ENCODE results near the gene IMPDH1. TPM values are rescaled to one million over a fixed set of nuclear protein-coding genes. Genes with fewer than 3 reads are reported as not detected.

The IMPDH1 gene
- total RNA-seq, 1 donor from 2014 or later, result 23.4 TPM

- peaks cover 43% of the 10 kb centered on the region for H3K27me3 Mint-ChIP-seq
- no peak for DNase-seq (ENCODE audit: low spot score, unreplicated experiment)
- H3K9me3 Mint-ChIP-seq (ENCODE audit: low read depth), result peaks cover 3% of the 10 kb centered on the region
- no peaks in the 10 kb centered on the region for H3K4me1 Mint-ChIP-seq (ENCODE audit: low read depth)
- no peak for TF ChIP-seq CTCF (IDR thresholded peaks at IDR 0.05; ENCODE audit: unreplicated experiment)
- no peak overlapping the region for H3K27ac Mint-ChIP-seq
- H3K4me3 Mint-ChIP-seq (ENCODE audit: low read depth), result no peak overlapping the region
- H3K36me3 Mint-ChIP-seq (ENCODE audit: insufficient read depth), result no peaks in the 10 kb centered on the region
Observed at GRCh38 chr7:128370491-128370890, 39.3 kb downstream of the IMPDH1 start.

GRCh38 chr7:128366986-128367385 is 42.8 kb downstream of the IMPDH1 start:
- no peak for DNase-seq (ENCODE audit: low spot score, unreplicated experiment)
- H3K27ac Mint-ChIP-seq, result no peak overlapping the region
- H3K27me3 Mint-ChIP-seq, result peaks cover 68% of the 10 kb centered on the region
- no peak for TF ChIP-seq CTCF (IDR thresholded peaks at IDR 0.05; ENCODE audit: unreplicated experiment)
- peaks cover 2% of the 10 kb centered on the region for H3K4me1 Mint-ChIP-seq (ENCODE audit: low read depth)
- H3K4me3 Mint-ChIP-seq (ENCODE audit: low read depth), result no peak overlapping the region
- H3K36me3 Mint-ChIP-seq (ENCODE audit: insufficient read depth), result no peaks in the 10 kb centered on the region
- no peaks in the 10 kb centered on the region for H3K9me3 Mint-ChIP-seq (ENCODE audit: low read depth)

- Mint-ChIP-seq H3K4me1 (ENCODE audit: low read depth) (peaks cover 3% of the 10 kb centered on the region), H3K27ac (no peak overlapping the region), H3K27me3 (peaks cover 69% of the 10 kb centered on the region), H3K4me3 (ENCODE audit: low read depth) (no peak overlapping the region), H3K9me3 (ENCODE audit: low read depth) (no peaks in the 10 kb centered on the region), H3K36me3 (ENCODE audit: insufficient read depth) (no peaks in the 10 kb centered on the region)
- no peak for TF ChIP-seq CTCF (IDR thresholded peaks at IDR 0.05; ENCODE audit: unreplicated experiment)
- no peak for DNase-seq (ENCODE audit: low spot score, unreplicated experiment)
Observed at GRCh38 chr7:128366300-128366699, 43.5 kb downstream of the IMPDH1 start.

- Mint-ChIP-seq H3K36me3 (ENCODE audit: insufficient read depth) (no peaks in the 10 kb centered on the region), H3K27ac (no peak overlapping the region), H3K27me3 (peaks cover 72% of the 10 kb centered on the region), H3K4me3 (ENCODE audit: low read depth) (no peak overlapping the region), H3K9me3 (ENCODE audit: low read depth) (no peaks in the 10 kb centered on the region), H3K4me1 (ENCODE audit: low read depth) (peaks cover 8% of the 10 kb centered on the region)
- no peak for TF ChIP-seq CTCF (IDR thresholded peaks at IDR 0.05; ENCODE audit: unreplicated experiment)
- DNase-seq (ENCODE audit: low spot score, unreplicated experiment), result no peak
Observed at GRCh38 chr7:128365432-128365831, 44.4 kb downstream of the IMPDH1 start.

- no peak for TF ChIP-seq CTCF (IDR thresholded peaks at IDR 0.05; ENCODE audit: unreplicated experiment)
- Mint-ChIP-seq H3K27me3 (peaks cover 83% of the 10 kb centered on the region), H3K36me3 (ENCODE audit: insufficient read depth) (no peaks in the 10 kb centered on the region), H3K27ac (no peak overlapping the region), H3K9me3 (ENCODE audit: low read depth) (no peaks in the 10 kb centered on the region), H3K4me1 (ENCODE audit: low read depth) (peaks cover 8% of the 10 kb centered on the region), H3K4me3 (ENCODE audit: low read depth) (no peak overlapping the region)
- no peak for DNase-seq (ENCODE audit: low spot score, unreplicated experiment)
Observed at GRCh38 chr7:128364166-128364870, 45.5 kb downstream of the IMPDH1 start.

Data from progenitor cell of endocrine pancreas (in vitro differentiated cells).